GM18858 (cell line): Measurements from ENCODE around the gene AP5B1.

Experiments used
- ATAC-seq: cut with Tn5 transposase; IDR thresholded peaks from one replicate; pipeline ENCODE4 v1.9.1; 2021; ENCODE audit not compliant: unreplicated experiment

The AP5B1 gene

DNA sequence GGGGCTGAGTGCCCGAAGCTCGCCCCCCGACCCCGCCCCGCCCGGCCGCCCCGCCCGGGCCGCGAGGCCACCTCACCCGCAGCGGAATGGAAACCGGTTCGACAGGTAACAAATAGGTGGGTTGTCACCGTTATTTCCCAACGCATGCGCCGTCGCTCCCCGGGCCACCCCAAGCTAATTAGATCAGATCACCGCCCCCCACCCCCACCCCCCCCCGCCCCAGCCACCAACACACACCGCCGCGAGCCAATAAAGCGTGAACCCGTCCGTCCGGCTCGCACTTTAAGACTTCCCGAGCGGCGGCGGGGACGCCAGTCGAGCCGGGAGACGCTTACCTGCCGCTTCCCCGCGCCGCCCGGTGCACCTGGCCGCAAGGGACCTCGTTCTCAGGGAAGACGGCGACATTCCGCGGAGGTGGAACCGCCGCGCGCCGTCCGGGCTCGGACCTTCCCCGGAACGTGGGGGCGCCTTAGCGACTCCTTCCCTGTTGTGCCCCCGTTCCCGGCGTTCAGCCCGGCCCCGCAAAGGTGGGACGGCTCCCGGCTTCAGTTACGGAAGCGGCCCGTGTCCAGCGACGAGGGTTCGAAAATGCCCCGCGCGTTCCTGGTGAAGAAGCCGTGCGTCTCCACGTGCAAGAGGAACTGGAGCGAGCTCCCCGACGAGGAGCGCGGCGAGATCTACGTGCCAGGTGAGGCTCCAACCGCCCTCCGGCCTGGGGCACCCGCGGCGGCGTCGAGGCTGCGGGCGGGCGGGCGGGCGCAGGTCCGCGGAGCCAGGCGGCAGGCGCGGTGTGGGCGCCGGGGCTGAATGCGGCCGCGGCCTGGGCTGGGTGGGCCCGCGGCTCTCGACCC lies 6.2 kb upstream of the AP5B1 start, which contains the start of gene OVOL1:
Gene OVOL1, plus strand, starts transcription at position 278 of the 851 bp plus-strand sequence. Its CDS starts 311 bp downstream, at position 589.
- ATAC-seq = no peak

DNA sequence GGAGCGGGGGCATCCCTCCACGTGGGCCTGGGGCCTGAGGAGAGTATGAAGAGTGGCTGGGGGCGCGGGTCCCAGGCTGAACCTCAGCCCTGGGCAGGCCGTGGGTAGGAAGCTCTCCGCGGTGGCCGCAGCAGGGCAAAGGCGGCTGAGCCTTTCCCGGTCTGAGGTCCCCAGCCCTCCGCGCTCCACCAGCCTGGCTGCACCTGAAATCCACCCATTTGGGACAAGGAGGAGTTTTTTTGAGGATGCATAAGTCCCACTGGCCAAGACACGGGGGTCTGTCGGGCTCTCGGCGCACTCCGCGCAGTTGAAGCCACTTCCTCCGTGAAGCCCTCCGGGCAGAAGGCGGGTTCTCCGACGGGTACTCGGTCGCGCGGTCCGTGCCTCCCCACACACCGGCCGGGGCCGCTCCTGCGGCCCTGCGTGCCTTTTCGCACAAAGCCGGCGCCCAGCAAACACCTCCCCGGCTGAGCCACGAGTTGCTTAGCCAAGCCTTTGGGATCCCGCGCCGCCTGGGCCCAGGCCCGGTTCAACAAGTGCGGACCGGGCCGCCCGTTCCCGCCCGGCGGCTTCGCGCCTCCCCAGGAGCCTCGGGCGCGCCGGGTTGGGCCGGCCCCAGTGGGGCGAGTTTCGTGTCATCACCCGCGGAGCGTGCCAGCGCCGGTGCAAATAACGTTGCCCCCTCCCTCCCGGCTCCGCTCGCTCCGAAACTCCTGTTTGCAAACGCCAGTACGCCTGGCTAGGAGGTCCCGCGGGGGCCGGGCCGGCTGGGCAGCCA lies 5.4 kb upstream of the AP5B1 start:
- ATAC-seq = no peak

DNA sequence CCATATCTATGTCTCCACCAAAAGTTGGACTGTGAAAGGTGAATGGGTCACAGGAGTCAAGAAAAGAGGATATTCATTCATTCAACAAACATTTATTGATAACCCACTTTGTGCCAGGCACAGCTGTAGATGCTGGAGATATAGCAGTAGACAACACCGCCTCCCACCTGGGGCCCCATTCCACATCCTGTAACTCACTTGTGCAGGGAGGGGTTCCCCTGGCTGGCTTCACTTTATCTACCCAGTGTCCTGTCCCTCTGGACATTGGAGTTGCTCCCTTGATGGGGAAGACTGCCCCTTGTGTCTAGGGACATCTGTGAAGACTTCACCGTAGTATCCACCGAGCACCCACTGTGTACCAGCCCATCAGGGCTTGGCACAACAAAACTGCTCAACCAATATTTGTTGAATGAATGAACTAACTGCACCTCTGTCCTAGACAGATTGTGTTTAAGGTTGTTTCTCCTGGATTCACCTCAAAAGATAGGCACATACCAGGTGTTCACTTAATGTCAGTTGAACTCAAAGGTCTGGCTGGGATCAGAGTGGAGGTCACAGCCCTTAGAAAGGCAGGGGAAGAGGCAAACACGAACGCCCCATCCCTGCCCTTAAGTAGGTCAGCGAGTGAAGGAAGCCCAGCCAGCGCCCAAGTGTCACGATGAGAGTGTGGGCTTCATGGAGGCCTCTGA lies 4.7 kb upstream of the AP5B1 start:
- no peak for ATAC-seq

DNA sequence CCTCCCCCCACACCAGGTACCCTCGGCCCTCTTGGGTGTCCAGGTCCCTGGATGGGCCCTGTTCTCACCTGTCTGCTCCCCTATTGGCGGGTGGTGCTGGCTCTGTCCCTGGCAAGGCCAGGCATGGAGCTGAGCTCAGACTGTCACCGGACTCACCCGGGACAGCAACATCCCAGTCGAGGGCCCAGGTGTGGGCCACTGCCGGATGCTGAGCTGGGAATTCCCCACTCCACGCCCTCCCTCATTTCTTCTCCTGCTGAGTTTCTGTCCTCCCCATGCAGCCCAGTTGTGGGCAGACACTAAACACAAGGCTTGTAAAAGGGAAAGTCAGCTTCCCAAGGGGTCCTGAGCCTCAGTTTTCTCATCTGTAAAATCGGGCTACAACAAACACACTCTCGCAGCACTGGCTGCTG lies 2.0 kb upstream of the AP5B1 start:
- no peak for ATAC-seq

DNA sequence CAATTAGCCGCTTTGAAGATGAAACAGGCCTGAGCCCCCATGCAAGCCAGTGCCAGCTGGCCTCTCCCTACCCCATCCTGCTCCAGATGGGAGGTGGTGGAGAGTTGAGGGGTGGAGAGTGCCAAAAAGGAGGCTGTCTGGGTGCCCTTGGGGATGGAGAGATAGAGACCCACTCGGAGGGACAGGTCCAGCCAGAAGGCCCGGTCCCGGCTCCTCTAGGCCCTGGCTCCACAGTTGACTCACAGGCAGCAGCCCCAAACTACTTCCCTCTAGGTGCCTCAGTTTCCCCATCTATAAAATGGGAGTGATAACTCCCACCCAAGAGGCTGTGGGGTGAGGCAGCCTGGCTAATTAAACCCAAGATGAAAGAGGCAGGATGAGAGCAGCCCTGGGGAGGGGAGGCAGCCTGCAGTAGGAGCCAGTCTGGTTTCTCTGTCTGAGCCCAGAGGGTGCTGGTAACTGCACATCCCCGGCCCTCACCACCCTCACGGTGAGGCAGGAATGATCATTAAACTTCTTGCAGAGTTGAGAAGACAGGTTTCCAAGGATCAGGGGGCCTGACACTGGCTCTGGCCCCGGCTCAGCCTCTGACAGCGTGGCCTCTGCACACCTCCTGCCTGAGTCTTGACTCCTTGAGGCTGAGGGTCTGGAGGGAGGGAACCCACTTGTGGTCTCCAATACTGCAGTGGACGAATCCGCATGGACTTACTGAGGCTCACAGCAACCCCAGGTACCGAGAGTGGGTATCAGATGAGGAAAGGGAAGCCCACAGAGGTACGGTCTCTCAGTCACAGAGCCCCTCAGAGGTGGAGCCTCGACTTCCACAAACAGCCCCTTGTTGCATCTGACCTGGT lies 1.4 kb upstream of the AP5B1 start:
- ATAC-seq = no peak

DNA sequence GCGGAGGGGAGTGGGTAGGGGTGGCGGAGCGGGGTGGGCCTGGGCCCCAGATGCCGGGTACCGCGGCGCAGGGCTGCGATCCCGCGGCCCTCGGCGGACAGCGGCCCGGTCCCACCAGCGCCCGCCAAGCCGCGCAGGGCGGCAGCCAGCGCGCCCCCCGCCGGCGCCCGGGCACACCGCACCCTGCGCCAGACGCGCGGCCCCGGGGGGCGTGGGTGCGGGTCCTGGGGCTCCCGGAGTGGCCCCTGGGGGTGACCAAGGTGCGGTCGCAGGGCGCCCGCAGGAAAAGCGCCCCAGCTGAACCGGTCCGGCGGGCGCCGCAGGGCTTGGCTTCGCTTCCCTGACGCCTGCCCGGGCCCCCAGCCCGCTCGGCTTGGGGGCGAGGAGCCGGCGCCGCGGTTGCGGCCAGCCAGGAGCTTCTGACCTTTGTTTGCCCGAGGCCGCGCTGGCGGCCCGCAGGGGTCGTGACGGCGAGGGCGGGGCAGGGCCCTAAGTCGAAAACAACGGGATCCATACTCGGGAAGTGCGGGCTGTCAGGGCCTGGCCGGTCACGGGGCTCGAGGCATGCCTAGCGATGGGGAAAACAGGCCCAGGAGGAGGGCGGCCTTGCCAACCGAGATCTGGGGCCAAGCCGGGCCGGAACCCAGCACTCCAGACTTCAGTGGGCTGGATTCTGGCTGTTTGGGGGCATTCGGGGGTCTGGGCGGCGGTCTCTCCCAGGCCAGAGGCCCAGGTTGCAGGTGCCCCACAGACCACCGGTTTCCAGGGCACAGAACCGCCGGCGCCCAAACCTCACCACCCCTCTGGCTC lies 581 bp upstream of the AP5B1 start:
- ATAC-seq = peak; percentile 22

DNA sequence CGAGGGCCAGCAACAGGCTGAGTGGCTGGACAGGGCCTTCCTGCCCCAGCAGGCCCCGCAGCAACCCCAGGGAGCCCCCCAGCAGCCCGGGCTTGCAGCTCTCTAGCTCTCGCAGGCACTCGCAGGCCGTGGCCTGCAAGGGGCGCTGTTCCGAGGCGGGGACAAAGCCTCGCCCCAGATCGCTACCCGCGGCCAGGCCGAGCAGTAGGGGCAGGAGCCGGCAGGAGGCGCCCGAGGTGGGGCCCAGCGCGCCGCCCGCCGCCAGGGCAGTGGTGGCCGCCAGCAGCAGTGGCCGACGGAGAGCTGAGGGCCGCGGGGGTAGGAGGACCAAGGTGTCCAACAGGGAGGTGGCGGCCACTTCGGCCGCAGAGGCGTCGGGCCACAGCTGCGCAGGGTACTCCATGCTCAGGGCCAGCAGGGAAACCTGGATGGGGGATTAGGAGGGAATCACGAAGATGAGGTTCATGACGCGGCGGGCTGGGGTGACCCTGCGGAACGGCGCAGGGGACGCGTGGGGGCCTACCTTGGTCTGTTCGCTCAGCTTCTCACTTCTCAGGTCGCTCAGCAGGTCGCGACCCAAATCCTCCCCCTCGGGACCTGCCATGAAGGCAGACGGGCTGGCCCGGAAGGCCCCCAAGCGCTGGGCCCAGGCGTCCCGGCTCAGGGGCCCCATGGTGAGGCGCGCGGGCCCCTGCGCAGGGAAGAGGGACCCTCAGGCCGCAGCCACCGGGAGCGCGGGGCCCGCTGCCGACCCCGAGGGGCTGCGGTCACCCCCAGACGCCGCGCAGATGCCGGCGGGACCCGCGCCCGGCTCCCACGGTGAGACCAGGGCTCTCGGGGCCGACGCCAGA lies 632 bp downstream of the AP5B1 start:
- ATAC-seq = peak; percentile 37

DNA sequence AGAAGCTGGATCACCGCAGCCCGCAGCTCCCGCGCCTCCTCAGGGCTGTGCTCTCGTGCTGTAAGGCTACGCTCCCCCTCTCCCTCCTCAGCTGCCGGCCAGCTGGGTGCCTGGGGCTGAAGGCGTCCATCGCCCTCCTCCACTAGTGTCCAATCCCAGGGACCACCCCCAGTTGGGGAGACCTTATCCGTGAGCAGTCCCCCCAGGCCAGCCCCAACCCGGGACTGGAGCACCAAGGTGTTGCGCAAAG lies 1.2 kb downstream of the AP5B1 start:
- ATAC-seq = no peak

DNA sequence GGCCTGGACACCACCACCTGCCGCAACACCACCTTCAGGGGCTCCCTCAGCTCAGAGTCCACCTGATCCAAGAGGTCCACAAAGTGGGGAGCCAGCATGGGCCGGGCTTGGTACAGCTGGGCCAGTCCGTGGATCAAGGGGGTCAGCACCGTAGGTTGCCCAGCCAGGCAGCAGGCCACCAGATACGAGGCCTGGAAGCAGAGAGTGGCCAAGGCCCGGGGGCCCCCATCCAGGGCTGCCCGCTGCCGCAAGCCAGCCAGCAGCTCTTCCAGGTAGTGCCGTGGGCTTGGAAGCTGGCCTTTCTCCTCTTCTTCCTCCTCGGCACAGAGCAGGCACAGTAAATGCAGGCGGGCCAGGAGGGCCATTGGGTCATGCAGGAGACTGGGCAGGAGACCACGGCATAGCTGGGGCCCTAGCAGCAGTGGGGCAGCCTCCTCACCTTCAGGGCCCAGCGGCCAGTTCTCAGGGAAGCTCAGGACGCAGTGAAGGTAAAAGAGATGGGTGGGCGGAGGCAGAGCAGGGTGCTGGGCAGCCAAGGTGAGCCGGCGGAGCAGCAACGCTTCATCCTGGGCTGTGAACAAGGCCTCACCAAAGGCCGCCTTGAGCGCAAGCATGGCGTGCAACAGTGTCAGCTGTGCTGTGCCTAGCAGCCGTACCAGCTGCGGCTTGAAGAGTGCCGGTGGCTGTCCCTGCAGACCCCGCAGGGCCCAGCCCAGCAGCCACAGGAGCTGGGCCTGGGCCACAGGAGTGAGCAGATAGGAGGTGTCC lies 1.7 kb downstream of the AP5B1 start:
- no peak for ATAC-seq

DNA sequence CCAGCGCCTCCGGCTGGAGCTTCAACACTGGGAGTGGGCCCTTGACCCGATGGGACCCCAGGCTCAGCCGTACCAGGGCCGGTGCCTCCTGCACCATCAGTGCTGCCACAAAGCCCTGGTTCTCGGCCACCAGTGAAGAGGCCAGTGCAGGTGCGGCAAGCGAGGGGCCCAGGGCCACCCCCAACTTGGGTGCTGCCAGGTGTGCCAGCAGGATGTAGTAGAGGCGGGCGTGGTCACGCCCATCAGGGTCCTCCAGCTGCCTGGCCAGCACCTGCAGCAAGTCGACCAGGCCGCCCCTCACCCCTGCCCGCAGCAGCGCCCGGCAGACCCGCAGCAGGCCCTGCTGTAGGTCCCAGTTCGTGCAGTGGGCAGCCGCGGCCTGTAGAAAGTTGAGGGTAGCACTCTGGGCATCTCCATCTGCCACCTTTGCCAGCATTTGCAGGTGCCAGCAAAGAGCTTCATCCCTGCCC lies 2.3 kb downstream of the AP5B1 start:
- ATAC-seq = no peak

DNA sequence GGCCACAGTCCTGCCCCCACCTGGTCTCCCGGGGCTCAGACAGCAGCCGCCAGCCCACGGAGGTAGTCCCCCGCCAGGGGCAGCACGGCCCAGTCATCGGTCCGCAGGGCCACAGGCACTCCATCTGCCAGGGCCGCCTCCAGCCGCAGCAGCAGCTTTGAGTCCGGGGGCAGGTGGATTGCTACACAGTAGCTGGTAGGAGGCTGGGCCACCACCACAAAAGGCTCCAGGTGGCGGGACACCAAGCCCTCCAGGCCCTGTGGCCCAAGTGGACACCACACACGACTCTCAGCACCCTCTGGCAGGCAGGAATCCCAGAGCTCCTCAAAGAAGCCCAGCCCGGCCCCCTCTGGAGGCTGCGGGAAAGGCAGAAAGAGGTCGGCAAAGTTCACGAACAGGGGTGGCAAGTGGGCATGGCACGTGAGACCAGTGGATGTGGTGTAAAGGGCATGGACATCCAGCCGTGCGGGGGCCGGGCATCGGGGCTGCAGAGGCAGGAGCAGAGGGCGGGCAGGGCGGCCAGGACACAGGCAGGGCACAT lies 2.9 kb downstream of the AP5B1 start:
- no peak for ATAC-seq

DNA sequence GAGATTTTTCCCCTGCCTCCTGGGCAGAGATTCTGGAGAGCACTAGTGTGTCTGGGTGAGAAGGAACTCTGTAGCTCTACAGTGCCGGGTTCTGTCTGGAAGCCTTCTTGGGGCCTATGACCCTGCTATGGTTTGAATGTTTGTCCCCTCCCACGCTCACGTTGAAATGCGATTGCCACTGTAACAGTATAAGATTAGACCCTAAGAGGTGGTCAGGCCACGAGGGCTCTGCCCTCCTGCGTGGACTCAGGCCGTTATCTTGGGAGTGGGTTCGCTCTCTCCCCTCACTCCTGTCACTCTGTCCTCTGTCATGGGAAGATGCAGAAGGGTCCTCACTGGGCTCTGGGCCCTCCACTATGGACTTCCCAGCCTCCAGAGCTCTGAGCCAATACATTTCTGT lies 3.5 kb downstream of the AP5B1 start:
- ATAC-seq = no peak

DNA sequence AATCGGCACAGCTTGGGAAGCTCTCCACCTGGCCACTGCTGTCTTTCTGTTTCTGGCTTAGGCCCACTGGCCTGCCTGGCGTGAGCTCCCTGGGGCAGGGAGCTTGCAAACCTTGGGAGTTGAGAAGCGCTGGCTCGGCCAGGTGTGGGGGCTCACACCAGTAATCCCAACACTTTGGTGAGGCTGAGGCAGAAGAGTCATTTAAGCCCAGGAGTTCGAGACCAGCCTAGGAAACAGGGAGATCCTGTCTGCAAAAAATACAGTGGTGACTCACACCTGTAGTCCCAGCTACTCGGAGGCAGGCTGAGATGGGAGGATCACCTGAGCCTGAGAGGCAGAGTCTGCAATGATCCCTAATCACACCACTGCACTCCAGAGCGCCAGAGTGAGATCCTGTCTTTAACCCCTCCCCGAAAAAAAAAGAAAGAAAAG lies 4.0 kb downstream of the AP5B1 start:
- no peak for ATAC-seq

DNA sequence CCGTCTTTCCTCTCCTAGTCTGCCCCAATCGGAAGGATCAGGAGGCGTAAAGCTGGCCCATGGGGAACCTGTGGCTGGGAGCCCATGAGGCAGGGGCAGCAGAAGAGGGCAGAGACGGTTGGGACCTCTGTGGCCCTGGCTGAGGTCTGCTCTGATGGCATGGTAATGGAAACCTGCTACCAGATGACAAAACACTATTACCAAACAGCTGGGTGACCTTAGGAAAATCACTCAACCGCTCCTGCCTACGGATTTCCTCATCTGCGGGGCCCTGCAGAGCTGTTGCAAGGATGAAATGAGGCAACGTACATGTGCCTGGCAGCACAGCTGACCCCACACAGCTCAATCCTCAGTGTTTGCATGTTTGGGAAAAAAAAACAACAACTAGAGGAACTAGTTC lies 4.6 kb downstream of the AP5B1 start:
- ATAC-seq = no peak

DNA sequence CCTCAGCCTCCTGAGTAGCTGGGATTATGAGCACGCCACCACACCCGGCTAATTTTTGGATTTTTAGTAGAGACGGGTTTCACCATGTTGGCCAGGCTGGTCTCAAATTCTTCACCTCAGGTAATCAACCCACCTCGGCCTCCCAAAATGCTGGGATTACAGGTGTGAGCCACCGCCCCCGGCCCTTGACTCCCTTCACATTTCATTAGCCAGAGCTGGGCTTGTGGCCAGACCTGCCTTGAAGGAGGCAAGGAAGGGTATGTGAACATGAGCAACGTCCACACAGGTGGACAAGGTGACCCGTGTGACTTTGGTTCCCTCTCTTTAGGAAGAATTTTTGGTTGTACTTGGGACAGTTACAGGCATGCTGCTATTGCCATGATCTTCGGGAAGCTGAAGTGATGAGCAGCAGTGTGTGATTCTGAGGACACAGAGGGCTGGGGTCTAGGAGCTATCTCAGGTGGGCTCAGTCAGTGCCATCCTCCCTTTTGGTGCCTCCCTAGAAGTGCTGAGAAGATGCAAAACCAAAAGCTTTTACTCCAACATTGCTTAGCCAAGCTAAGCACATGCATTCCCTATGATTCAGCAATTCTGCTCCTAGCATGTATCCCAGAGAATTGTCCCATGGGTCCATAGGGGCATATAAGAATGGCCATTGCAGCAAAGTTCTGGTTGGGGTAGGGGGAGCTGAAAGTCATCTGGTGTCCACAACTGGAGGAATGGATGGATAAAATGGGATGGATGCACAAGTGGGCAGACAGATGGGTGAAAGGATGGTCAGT lies 6.1 kb downstream of the AP5B1 start:
- ATAC-seq = no peak

DNA sequence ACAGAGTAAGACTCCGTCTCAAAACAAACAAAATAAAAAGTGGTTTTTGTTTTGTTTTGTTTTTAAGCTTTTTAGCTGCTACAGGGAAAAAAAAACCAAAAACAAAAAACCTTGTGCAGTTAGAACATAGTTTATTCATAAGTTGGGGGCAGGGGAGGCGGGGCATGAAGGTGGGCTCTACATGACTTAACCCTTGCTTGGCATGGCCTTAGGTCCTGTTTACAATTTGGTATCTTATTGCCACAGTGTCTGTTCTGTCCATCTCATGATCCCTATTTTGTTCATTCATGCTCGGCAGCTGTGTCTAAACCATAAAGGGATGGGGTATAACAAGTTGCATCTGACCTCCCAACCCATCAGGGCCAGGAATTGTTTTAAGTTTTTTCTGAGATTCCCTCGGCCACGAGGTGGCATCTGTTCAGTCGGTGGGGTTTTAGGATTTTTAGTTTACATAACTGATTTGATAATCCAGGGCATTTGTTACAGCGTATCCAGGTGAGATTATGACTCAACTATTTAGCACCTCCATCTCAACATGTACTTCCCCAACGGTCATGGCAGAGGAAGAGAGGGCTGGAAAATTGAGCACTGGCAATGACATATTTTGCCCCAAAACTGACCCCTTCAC lies 6.9 kb downstream of the AP5B1 start:
- ATAC-seq = no peak

DNA sequence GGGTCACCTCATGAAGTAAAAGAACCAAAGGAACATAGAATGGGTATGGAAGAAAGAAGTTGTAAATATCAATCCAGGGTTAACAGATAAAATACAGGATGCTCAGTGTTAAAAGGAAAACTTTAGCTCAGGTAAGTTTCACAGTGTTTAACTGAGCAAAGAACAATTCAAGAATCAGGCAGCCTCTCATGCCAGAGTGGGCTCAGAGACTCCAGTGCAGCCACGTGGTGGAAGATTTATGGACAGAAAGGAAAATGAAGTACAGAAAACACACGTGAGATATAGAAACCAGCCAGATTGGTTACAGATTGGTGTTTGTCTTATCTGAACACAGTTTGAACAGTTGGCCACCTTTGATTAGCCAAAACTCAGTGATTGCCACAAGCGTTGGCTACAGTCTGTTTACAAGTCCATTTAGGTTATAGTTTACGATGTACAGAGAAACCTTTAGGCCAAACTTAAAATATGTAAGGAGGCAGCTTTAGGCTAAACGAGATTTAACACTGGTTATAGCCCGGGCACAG lies 9.1 kb downstream of the AP5B1 start:
- no peak for ATAC-seq
